CD14-positive monocyte (primary cell): ENCODE data around the gene CAMTA1. TPM values are rescaled to one million over a fixed set of nuclear protein-coding genes. Genes with fewer than 3 reads are reported as not detected.

Source experiments
- DNase-seq, 3 donors: peaks; one replicate each; pipeline ENCODE4 v3.0.0-alpha.2; 2011 to 2022
- H2AFZ ChIP-seq: 2 replicates; pipeline ENCODE4 v1.6.0; 2012; ENCODE audit warnings: mild to moderate bottlenecking, low read depth, low read length, inconsistent platforms; ENCODE audit not compliant: insufficient read depth, poor library complexity, severe bottlenecking
- H3K27ac ChIP-seq, 2 donors: 1 replicate in 1 of 2; 2 replicates in 1 of 2; pipeline ENCODE4 v1.5.1; 2012 to 2013; ENCODE audit warnings: low read length in 2 of 2, control low read depth in 1 of 2, inconsistent platforms in 1 of 2, low read depth in 1 of 2, mild to moderate bottlenecking in 1 of 2
- H3K27me3 ChIP-seq, 2 donors: one replicate each; pipeline versions ENCODE4 v1.6.0 to v1.6.1; 2011 to 2013; ENCODE audit warnings: low read length in 2 of 2; ENCODE audit not compliant: control insufficient read depth in 2 of 2, insufficient read depth in 2 of 2
- H3K36me3 ChIP-seq, 2 donors: replicated peaks in 1 of 2; 1 replicate in 1 of 2; 2 replicates in 1 of 2; pipeline versions ENCODE4 v1.5.1 to v1.6.1; 2012 to 2013; ENCODE audit warnings: low read length in 2 of 2, control low read depth in 1 of 2, inconsistent platforms in 1 of 2, mild to moderate bottlenecking in 1 of 2; ENCODE audit not compliant: insufficient read depth in 2 of 2, control insufficient read depth in 1 of 2
- H3K4me1 ChIP-seq, 2 donors: 1 replicate in 1 of 2; 2 replicates in 1 of 2; pipeline versions ENCODE4 v1.5.1 to v1.6.1; 2012 to 2013; ENCODE audit warnings: low read length in 2 of 2, control low read depth in 1 of 2, inconsistent platforms in 1 of 2, mild to moderate bottlenecking in 1 of 2, moderate library complexity in 1 of 2; ENCODE audit not compliant: insufficient read depth in 2 of 2, control insufficient read depth in 1 of 2
- H3K4me2 ChIP-seq: replicated peaks from 2 replicates; pipeline ENCODE3; 2012; ENCODE audit warnings: low read length, moderate library complexity, mild to moderate bottlenecking; ENCODE audit not compliant: poor library complexity, severe bottlenecking; ENCODE audit errors: extremely low read depth
- H3K4me3 ChIP-seq, 3 experiments: fragments of 200-600 bp in 1 of 3; sonication (generic) in 1 of 3; replicated peaks in 1 of 3; 1 replicate in 2 of 3; 2 replicates in 1 of 3; pipeline ENCODE4 v1.5.1; 2011 to 2013; ENCODE audit warnings: low read length in 3 of 3, mild to moderate bottlenecking in 3 of 3, control low read depth in 2 of 3, low read depth in 2 of 3, inconsistent platforms in 1 of 3, moderate library complexity in 1 of 3
- H3K79me2 ChIP-seq: 2 replicates; pipeline ENCODE4 v1.6.0; 2012; ENCODE audit warnings: mild to moderate bottlenecking, control low read depth, inconsistent platforms, low read length, moderate library complexity; ENCODE audit not compliant: insufficient read depth
- H3K9ac ChIP-seq: 2 replicates; pipeline ENCODE4 v1.6.0; 2017; ENCODE audit warnings: low read length, mild to moderate bottlenecking; ENCODE audit not compliant: insufficient read depth, poor library complexity, severe bottlenecking
- H3K9me3 ChIP-seq, 2 donors: replicated peaks in 1 of 2; 1 replicate in 1 of 2; 2 replicates in 1 of 2; pipeline versions ENCODE4 v1.5.1 to v1.6.1; 2012 to 2013; ENCODE audit warnings: low read length in 2 of 2, control low read depth in 1 of 2; ENCODE audit not compliant: control insufficient read depth in 1 of 2, insufficient read depth in 1 of 2
- H4K20me1 ChIP-seq: 2 replicates; pipeline ENCODE4 v1.6.0; 2012; ENCODE audit warnings: mild to moderate bottlenecking, low read length, control low read depth, moderate library complexity; ENCODE audit not compliant: insufficient read depth
- H3K27ac Mint-ChIP-seq, 7 donors: one replicate each; pipeline ENCODE4 v1.8.0; 2020; ENCODE audit warnings: mild to moderate bottlenecking in 7 of 7, mixed read lengths in 7 of 7, moderate library complexity in 6 of 7, inconsistent platforms in 2 of 7
- H3K27me3 Mint-ChIP-seq, 3 donors: one replicate each; pipeline ENCODE4 v1.8.0; 2021 to 2022; ENCODE audit warnings: low read depth in 3 of 3, mild to moderate bottlenecking in 3 of 3, mixed read lengths in 3 of 3, moderate library complexity in 3 of 3, inconsistent platforms in 1 of 3
- H3K36me3 Mint-ChIP-seq, 2 donors: one replicate each; pipeline ENCODE4 v1.8.0; 2020; ENCODE audit warnings: mixed read lengths in 2 of 2, inconsistent platforms in 1 of 2, mild to moderate bottlenecking in 1 of 2
- H3K4me1 Mint-ChIP-seq: one replicate; pipeline ENCODE4 v1.8.0; 2020; ENCODE audit warnings: mild to moderate bottlenecking, mixed read lengths
- H3K4me3 Mint-ChIP-seq, 2 donors: one replicate each; pipeline ENCODE4 v1.8.0; 2020; ENCODE audit warnings: mild to moderate bottlenecking in 2 of 2, mixed read lengths in 2 of 2, moderate library complexity in 1 of 2
- H3K9me3 Mint-ChIP-seq, 7 donors: one replicate each; pipeline ENCODE4 v1.8.0; 2020 to 2022; ENCODE audit warnings: mixed read lengths in 7 of 7, mild to moderate bottlenecking in 6 of 7, moderate library complexity in 6 of 7, inconsistent platforms in 2 of 7
- WGBS: methylation state at CpG from one replicate; pipeline ENCODE4 v1.1.5; 2013; ENCODE audit warnings: missing lambda C conversion rate; ENCODE audit not compliant: insufficient coverage; 5-methylcytosine and 5-hydroxymethylcytosine counted together
- intact Hi-C, 2 donors: fragments of 100-400 bp; cut with micrococcal nuclease; formaldehyde crosslinking; loops; one replicate each; pipeline versions ENCODE4 v1.15.0 to v1.15.1; 2023
- polyA plus RNA-seq, 3 donors: library from polyadenylated mRNA; depleted of rRNA in 1 of 3; unstranded in 2 of 3; stranded (reverse) in 1 of 3; fragments of 300-500 nt in 2 of 3; fragments of >200 nt in 1 of 3; fragmentation: Illumina TruSeq in 2 of 3; gene quantifications; 1 replicate in 2 of 3; 2 replicates in 1 of 3; pipeline ENCODE4 v1.2.3, GENCODE V29; 2012 to 2021
- TF ChIP-seq, protein P1 (sequence below): fragments of 200-600 bp; IDR thresholded peaks from one replicate; pipeline ENCODE4 v1.8.0; 2022; ENCODE audit warnings: antibody characterized with exemption, mild to moderate bottlenecking

Gene CAMTA1
- polyA plus RNA-seq, 3 donors, result 52.0 to 89.6 (median 78.3) TPM

DNA sequence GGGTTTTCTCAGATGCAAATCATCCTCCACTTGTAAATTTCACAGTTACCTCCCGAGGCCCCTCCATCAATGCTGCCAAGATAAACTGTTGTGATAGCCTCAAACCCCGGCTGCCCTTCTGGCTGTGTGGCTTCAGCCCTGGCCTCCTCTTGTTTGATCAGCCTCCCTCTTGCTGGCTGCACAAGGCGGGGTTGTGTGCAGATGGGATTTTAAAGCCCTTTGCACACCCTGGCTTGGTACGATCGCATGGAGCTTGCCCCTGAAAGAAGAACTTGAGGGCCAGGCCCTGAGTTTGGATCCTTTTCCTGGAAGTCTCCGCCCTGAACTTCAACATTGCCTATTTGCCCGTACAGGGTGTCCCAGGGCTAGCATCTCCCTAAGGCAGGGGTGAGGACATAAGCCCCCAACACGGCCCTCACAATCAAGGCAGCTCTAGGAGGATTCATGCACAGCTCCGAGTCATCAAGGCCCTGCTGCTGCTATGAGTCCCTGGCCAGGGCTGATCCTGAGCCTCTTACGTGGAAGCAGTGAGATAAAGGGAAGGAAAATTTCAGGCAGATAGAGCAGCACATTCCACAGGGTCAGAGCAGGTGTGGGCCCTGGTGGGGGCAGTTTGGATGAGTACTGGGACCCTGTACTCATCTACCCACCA lies 804.6 kb downstream of the CAMTA1 start:
- no peak overlapping the region for H3K4me3 Mint-ChIP-seq
- Histone ChIP-seq H3K36me3 (no peaks in the 10 kb centered on the region), H3K27ac (no peak overlapping the region), H4K20me1 (no peaks in the 10 kb centered on the region), H3K9ac (no peak overlapping the region), H3K4me1 (no peaks in the 10 kb centered on the region), H2AFZ (no peak overlapping the region), H3K9me3 (no peaks in the 10 kb centered on the region), H3K4me2 (no peak overlapping the region), H3K79me2 (no peaks in the 10 kb centered on the region), H3K4me3 (no peak overlapping the region), H3K27me3 (no peaks in the 10 kb centered on the region)
- intact Hi-C loops, result no loop called here
- DNase-seq, result no peak
- H3K27ac Mint-ChIP-seq, result no peak overlapping the region
- no peaks in the 10 kb centered on the region for H3K9me3 Mint-ChIP-seq
- H3K36me3 Mint-ChIP-seq, result no peaks in the 10 kb centered on the region
- TF ChIP-seq, protein P1, sequence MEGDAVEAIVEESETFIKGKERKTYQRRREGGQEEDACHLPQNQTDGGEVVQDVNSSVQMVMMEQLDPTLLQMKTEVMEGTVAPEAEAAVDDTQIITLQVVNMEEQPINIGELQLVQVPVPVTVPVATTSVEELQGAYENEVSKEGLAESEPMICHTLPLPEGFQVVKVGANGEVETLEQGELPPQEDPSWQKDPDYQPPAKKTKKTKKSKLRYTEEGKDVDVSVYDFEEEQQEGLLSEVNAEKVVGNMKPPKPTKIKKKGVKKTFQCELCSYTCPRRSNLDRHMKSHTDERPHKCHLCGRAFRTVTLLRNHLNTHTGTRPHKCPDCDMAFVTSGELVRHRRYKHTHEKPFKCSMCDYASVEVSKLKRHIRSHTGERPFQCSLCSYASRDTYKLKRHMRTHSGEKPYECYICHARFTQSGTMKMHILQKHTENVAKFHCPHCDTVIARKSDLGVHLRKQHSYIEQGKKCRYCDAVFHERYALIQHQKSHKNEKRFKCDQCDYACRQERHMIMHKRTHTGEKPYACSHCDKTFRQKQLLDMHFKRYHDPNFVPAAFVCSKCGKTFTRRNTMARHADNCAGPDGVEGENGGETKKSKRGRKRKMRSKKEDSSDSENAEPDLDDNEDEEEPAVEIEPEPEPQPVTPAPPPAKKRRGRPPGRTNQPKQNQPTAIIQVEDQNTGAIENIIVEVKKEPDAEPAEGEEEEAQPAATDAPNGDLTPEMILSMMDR, result no peak
- peaks cover 3 to 8% (median 5%) of the 10 kb centered on the region in 3 donors for H3K27me3 Mint-ChIP-seq
- WGBS, result 92% methylated on average over 8 of the region's 10 CpGs
- H3K4me1 Mint-ChIP-seq, result no peaks in the 10 kb centered on the region

DNA sequence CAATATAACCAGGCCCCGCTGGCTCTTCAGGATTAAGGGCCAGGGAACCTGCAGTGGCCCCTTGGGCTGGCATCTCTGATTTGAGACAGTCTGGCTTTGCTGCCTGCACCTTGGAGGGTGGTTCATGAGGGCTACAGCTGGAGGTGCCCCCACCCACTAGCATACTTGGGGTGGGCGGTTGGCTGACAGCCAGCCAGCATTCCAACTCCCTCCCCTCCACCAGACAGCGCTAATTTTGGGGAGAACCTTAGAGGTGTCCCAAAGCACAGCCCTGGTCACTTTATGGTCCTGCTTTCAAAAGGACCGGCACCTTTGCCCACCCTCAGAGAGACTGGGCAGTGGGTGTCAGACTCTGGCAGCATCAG lies 805.2 kb downstream of the CAMTA1 start:
- no peak overlapping the region for H2AFZ ChIP-seq
- Mint-ChIP-seq H3K9me3 (no peaks in the 10 kb centered on the region), H3K4me3 (no peak overlapping the region), H3K27me3 (peaks cover 3 to 8% (median 5%) of the 10 kb centered on the region in 3 donors), H3K36me3 (no peaks in the 10 kb centered on the region), H3K4me1 (no peaks in the 10 kb centered on the region), H3K27ac (no peak overlapping the region)
- no peaks in the 10 kb centered on the region for H3K36me3 ChIP-seq
- WGBS, result 90% methylated on average over 2 of the region's 4 CpGs
- no peaks in the 10 kb centered on the region for H3K79me2 ChIP-seq
- H3K9me3 ChIP-seq, result no peaks in the 10 kb centered on the region
- H3K27ac ChIP-seq, result no peak overlapping the region
- TF ChIP-seq, protein P1, result no peak
- H4K20me1 ChIP-seq, result no peaks in the 10 kb centered on the region
- H3K4me2 ChIP-seq, result no peak overlapping the region
- H3K4me1 ChIP-seq, result no peaks in the 10 kb centered on the region
- no peak for DNase-seq
- no peaks in the 10 kb centered on the region for H3K27me3 ChIP-seq
- no peak overlapping the region for H3K4me3 ChIP-seq
- intact Hi-C loops, result no loop called here
- H3K9ac ChIP-seq, result no peak overlapping the region
